ENCODE results near the gene PNMA8A. TPM values are rescaled to one million over a fixed set of nuclear protein-coding genes. Genes with fewer than 3 reads are reported as not detected.
A peak's percentile ranks its signal among the peaks of the same experiment; 100 is the strongest.

PNMA8A gene
- total RNA-seq, 4 donors from 2014 or later, result 8.9 to 33.8 (median 19.5) TPM

DNA sequence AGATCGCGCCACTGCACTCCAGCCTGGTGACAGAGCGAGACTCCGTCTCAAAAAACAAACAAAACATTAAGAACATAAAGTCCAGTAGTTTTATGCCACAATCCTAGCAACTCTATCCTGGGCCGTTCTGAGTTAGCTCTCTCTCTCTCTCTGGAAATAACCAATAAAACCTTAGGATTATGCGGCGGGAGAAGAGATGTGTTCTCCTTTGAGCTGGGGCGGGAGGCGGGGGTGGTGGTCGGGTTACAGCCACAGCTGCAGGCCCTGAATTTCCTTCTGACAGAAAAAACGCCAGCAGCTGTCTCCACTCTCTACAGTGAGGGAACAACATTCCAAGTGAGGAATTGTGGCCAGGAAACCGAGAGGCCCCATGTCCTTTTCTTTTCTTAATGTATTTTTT is 9.1 kb upstream of the PNMA8A start:
- Histone ChIP-seq H3K4me3 (replicated peaks in 1 of 3) (no peak overlapping the region), H3K36me3 (no peaks in the 10 kb centered on the region), H3K27me3 (no peaks in the 10 kb centered on the region), H3K4me1 (peaks cover 0 to 3% of the 10 kb centered on the region in 2 donors), H3K9me3 (no peaks in the 10 kb centered on the region), H3K27ac (peak overlapping the region in 1 of 3 donors; percentile 36)
- 51 to 69% methylated on average over 12 of the region's 12 CpGs for WGBS, 2 donors
- no peak for TF ChIP-seq POLR2A (IDR thresholded peaks at IDR 0.05)
- TF ChIP-seq, protein P1, sequence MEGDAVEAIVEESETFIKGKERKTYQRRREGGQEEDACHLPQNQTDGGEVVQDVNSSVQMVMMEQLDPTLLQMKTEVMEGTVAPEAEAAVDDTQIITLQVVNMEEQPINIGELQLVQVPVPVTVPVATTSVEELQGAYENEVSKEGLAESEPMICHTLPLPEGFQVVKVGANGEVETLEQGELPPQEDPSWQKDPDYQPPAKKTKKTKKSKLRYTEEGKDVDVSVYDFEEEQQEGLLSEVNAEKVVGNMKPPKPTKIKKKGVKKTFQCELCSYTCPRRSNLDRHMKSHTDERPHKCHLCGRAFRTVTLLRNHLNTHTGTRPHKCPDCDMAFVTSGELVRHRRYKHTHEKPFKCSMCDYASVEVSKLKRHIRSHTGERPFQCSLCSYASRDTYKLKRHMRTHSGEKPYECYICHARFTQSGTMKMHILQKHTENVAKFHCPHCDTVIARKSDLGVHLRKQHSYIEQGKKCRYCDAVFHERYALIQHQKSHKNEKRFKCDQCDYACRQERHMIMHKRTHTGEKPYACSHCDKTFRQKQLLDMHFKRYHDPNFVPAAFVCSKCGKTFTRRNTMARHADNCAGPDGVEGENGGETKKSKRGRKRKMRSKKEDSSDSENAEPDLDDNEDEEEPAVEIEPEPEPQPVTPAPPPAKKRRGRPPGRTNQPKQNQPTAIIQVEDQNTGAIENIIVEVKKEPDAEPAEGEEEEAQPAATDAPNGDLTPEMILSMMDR (IDR thresholded peaks at IDR 0.05), result no peak
- intact Hi-C loops (cut with DNase I), result loop anchor here (10.0 kb wide), 1 partner anchor 196 kb away; no protein-coding TSS in a partner anchor
- no peak for DNase-seq

DNA sequence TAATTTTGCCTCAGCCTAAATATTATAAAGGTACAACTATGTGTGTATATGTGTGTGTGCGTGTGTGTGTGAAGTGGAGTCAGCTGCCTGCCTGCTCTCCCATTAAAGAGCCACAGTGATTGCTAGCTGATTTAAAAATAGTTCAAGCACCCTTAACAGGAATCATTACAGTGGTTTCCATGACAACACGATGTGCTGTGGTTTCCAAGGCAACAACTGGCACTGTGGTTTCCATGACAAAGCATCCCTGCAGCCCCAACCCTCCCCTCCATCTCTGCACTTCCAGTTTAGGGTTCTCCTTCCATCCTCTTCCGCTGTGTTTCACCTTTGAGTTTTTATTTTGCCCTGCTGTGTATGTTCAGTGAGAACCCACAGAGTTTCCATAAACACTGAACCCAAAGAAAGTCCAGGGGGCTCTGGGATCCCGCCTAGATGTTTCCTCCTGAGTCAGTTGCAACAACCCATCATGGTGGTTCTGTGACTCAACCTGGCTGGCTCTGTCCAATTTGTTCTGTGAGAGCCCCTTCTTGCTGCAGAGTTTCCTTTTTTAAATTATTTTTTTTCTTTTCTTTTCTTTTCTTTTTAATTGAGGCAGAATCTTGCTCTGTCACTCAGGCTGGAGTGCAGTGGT is 7.1 kb upstream of the PNMA8A start:
- H3K9me3 ChIP-seq, result no peaks in the 10 kb centered on the region
- DNase-seq, result peak in 1 of 2 donors; percentile 30
- H3K4me3 ChIP-seq (replicated peaks in 1 of 3), result no peak overlapping the region
- no peaks in the 10 kb centered on the region for H3K36me3 ChIP-seq
- intact Hi-C loops (cut with DNase I), result no loop called here
- WGBS, 2 donors, result 43 to 44% methylated on average over 4 of the region's 4 CpGs
- H3K4me1 ChIP-seq, result peaks cover 6% of the 10 kb centered on the region in 2 donors
- H3K27ac ChIP-seq, result no peak overlapping the region
- no peaks in the 10 kb centered on the region for H3K27me3 ChIP-seq
- TF ChIP-seq, protein P1 (IDR thresholded peaks at IDR 0.05), result no peak
- TF ChIP-seq POLR2A (IDR thresholded peaks at IDR 0.05), result no peak

DNA sequence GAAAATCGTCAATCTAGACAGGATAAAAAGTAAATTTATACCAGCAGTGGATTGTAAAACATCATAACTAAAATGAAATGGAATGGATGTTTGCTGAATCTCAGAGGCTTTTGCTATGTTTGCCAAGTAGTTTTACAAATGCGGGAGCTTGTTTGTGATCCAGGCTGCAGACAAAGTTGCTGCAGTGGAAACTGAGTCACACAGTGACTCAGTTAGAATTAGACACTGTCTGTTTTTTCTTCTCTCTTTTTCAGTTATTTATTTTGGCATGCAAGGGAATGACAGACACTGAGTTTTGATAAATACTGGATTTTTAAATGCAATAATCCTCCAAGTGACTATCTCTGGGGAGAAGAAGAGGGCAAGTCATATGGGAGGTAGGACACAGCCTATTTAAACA is 4.6 kb upstream of the PNMA8A start:
- H3K4me1 ChIP-seq, result peaks cover 7 to 19% of the 10 kb centered on the region in 2 donors
- intact Hi-C loops (cut with DNase I), result no loop called here
- no peak overlapping the region for H3K27ac ChIP-seq
- no peaks in the 10 kb centered on the region for H3K36me3 ChIP-seq
- H3K27me3 ChIP-seq, result no peaks in the 10 kb centered on the region
- H3K4me3 ChIP-seq (replicated peaks in 1 of 3), result no peak overlapping the region
- TF ChIP-seq, protein P1 (IDR thresholded peaks at IDR 0.05), result no peak
- TF ChIP-seq POLR2A (IDR thresholded peaks at IDR 0.05), result no peak
- WGBS, 2 donors, result 75 to 81% methylated on average over 2 of the region's 2 CpGs
- DNase-seq, result no peak
- H3K9me3 ChIP-seq, result no peaks in the 10 kb centered on the region

DNA sequence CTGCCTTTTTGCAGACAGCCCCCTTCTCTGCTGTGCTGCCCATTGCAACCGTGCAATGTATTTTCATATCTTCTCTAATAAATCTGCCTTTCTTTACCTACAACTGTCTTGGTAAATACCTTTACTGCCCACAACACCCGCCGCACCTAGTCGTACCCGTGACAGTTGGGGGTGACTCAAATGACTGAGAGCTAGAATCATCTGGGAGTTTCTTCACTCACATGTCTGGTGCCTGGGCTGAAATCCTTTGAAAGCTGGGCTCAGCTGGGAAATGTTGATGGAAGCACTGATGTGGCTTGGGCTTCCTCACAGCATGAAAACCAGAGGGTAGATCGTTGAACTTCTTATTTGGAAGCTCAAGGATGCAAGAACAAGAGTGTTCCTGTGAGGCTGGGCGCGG is 2.8 kb upstream of the PNMA8A start:
- 86 to 87% methylated on average over 8 of the region's 8 CpGs for whole genome bisulfite sequencing, 2 donors
- Histone ChIP-seq H3K36me3 (no peaks in the 10 kb centered on the region), H3K4me3 (replicated peaks in 1 of 3) (no peak overlapping the region), H3K4me1 (peaks cover 15 to 24% of the 10 kb centered on the region in 2 donors), H3K9me3 (no peaks in the 10 kb centered on the region), H3K27me3 (no peaks in the 10 kb centered on the region), H3K27ac (peak overlapping the region in 2 of 3 donors; percentile 43)
- TF ChIP-seq, protein P1 (IDR thresholded peaks at IDR 0.05), result no peak
- TF ChIP-seq POLR2A (IDR thresholded peaks at IDR 0.05), result no peak
- no peak for DNase-seq
- intact Hi-C loops (cut with DNase I), result no loop called here

DNA sequence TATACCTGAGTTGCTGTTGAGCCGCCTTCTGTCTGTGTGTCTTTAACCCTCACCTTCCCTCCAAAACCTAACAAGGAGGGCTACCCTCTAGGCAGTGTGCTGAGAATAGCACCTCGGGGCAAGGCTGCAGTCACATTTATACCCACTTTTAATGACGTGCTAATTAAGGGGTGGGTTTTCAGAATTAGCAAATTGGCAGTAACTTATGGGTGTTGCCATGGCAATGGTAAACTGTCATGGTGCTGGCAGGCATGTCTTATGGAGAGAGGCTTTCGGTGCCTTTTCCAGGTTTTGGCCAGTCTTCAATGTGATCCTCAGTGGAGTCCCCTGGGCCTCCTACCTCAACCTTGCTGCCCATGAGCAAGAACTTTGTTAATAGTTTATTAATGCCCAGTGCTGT is 1.2 kb upstream of the PNMA8A start:
- Histone ChIP-seq H3K36me3 (no peaks in the 10 kb centered on the region), H3K4me1 (peaks cover 12 to 24% of the 10 kb centered on the region in 2 donors), H3K27ac (no peak overlapping the region), H3K27me3 (no peaks in the 10 kb centered on the region), H3K4me3 (replicated peaks in 1 of 3) (no peak overlapping the region), H3K9me3 (no peaks in the 10 kb centered on the region)
- 82 to 93% methylated on average over 4 of the region's 4 CpGs for WGBS, 2 donors
- intact Hi-C loops (cut with DNase I), result no loop called here
- DNase-seq, result no peak
- no peak for TF ChIP-seq POLR2A (IDR thresholded peaks at IDR 0.05)
- TF ChIP-seq, protein P1 (IDR thresholded peaks at IDR 0.05), result no peak

Measured in thyroid gland (tissue), 4 donors.